NCI-H526 treated with DMSO at 0.1 percent for 48 hours (cell line): ENCODE results near the gene BCAS1.
"Not testable (repeated sequence)": the region's sequence is repeated elsewhere in the genome, so short reads cannot be mapped to it uniquely, and the experiment has no call there.

ENCODE experiments used
- DNase-seq: peaks from one replicate; lab custom pipeline; 2025; lab: John Stamatoyannopoulos, UW

BCAS1 gene

DNA sequence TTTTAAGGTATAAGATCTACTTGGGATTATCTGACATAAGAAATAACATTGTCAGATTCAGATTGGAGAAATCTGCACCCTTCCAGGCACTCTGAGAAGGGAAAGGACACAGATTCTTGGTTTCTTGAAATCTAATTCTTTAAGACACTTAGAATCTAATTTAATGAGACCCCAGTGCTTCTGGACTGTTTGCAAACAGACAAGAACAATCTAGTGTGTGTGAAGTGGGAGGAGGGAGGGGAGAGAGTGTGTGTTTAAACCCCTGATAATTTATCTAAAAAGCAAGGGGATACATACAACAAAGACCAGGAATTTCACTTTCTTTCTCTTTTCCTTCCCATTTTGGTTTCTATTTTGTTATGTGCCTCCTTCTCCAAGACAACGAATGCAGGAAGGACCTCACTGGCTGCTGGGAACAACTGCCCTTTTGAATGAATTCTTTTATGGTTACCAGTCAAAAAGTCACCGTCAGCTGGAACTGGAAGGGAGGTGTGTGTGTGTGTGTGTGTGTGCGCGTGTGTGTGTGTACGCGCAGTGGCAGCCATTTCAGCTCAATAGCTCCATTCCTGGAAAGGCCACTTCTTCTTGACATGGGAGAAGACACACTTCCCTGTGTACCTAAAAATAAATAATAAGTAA is 129.4 kb downstream of the BCAS1 start:
- DNase-seq, result no peak

GRCh38 chr20:53940360-53940702 is 130.1 kb downstream of the BCAS1 start:
- DNase-seq, result no peak

DNA sequence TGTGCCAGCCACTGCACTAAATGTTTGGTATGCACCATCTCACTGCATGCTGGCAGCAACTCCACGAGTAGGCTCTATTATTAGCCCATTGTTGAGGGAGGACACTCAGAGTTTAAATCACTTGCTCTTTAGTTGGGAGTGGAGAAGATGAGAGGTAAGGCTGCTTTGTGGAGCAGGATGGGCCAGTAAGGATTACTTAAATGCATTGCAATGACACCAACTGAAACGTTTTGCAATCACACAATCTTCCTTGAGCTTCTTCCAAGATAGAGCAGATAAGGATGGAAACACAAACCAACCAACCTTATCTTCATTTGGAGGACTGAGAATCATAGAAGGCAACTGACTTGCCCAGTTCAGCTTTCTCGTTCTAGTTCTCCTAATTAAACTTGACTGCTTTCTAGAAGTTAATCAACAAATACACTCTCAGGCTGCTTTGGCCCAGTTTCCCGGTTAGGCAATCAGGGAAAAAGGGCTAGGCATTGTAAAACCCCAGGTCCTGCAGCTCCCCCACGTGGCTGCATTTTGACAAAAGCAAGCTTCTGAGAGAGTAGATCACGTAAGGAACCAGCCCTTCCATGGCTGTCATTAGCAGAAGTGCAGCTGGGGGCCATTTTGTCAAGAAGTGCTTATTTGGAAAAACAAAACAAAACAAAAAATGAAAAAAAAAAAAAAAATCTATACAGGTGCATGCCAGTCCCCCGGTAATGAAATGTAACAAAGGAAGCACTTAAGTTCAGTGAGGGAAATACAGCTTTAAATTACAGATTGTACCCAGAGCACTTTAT is 130.6 kb downstream of the BCAS1 start:
- peak; percentile 82 for DNase-seq

DNA sequence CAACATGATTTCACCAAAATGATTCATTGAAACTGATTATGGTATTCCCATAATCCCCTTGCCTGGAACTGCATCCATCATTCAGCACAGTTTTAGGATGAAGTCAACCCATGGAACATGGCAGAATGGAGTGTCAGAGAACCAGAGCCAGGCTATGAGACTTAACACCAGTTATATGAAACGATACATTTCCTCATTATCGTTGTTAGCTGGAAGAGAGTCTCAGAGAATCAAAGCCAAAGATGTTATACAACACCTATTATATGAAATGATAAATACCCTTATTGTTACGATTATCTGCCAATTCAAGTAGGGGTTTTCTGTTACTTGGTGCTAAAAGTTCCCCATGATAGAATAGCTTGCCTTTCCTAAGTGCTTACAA is 131.2 kb downstream of the BCAS1 start:
- DNase-seq, result no peak

DNA sequence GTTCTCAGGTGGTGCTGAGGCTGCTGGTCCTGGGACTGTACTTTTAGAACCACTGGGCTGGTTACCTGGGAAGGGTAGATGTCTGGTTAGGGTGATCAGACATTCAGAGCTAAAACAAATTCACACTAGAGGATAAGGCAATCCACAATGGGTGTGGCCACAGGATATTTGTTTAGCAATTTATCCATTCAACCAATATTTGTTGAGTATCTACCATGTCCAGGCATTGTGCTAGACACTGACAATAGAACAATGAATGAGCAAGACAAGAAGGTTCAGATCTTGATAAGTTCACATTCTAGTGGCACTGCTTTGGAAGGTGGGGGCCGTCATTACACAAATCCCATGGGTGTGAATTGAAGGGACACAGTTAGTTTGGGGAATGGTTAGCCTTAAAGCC is 131.7 kb downstream of the BCAS1 start:
- no peak for DNase-seq

GRCh38 chr20:53937929-53938367 is 132.4 kb downstream of the BCAS1 start:
- DNase-seq, result no peak

- DNase-seq, result no peak
Measured at GRCh38 chr20:53937339-53937741, 133.1 kb downstream of the BCAS1 start.

DNA sequence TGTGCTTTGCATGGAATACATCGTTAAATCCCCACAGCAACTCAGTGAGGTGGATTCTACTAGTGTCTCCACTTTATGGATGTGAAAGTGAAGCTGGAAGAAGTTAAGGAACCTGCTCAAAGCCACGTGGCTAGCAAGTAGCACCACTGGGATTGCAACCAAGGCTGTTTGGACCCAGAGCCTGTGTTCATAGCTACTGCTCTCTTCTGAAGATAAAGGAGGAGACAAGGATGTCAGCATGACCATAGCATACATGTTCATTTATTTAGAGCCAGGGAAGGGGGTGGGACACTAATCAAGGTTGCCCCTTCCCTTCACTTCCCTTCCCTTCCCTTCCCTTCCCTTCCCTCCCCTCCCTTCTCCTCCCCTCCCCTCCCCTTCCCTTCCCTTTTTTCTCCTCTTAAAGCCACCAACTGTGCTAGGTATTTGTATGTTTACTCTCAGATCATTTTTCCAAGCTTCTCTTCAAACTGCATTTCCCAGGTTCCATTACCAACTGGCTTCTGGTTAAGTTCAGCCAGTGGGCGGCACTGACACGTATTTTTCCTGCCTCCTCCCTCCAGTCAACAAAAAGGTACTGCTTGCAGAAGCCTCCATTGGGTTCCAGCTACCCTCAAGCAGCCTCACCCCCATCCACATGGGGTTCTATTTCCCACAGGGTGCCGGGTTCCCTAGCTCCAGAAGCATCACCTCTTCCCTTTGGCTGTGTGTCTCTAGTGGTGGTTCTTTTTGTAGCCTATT is 134.9 kb downstream of the BCAS1 start:
- DNase-seq, result no peak

DNA sequence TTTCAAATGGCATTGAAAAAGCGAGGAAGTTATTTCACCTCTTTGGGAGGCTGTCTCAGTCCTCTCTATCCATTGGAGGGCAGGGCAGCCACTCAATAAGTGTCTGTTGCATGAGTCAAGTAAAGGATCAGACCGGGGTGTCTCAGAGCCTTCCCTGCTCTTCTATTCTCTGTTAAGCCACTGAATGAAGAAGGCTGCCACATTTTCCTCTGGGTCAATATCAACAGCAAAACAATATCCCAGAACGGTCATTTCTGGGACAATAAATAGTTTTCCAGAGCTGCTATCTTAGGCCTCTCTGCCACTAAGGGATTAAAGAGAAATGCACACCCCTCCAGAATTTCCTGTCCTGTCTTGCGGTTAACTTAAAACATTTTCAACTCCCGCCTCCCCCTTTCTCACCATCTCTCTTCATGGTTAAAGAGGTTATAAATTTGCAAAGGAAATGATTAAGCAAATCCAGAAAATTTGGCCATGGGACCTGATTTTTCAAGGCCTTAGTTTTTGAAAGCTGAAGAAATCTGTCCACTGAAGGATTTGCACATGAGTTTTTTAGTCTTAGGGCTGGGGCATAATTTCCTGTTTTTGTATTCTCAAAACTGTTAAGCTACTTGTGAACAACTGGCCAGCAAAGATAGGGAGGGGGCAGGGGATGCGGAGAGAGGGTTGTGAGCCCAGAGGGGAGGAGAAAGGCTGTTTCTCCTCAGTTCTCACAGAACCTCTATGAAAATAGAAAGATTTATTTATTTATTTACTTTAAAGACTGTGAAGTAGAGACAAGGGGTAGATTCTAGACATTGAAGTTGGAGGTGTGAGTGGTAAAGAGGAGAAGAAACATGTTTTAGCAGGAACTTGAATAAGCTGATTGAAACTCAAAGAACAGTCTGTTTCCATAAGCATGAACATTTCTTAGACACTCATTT is 135.7 kb downstream of the BCAS1 start:
- DNase-seq, result no peak

GRCh38 chr20:53933232-53933846 is 137.1 kb downstream of the BCAS1 start:
- no peak for DNase-seq

DNA sequence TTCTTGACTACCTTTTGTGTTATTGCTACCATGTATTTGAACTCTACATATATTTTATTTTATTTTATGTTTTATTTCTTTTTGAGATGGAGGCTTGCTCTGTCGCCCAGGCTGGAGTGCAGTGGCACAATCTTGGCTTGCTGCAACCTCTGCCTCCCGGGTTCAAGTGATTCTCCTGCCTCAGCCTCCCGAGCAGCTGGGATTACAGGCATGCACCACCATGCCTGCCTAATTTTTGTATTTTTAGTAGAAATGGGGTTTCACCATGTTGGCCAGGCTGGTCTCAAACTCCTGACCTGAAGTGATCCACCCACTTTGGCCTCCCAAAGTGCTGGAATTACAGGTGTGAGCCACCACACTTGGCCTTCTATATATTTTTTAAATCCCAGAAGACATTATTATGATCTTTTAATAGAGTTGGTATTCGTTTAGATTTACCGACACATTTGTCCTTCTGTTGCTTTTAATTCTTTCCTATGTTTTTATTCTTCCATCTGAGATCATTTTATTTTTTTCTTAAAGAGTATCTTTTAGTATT is 137.7 kb downstream of the BCAS1 start:
- DNase-seq, result not testable (repeated sequence)

DNA sequence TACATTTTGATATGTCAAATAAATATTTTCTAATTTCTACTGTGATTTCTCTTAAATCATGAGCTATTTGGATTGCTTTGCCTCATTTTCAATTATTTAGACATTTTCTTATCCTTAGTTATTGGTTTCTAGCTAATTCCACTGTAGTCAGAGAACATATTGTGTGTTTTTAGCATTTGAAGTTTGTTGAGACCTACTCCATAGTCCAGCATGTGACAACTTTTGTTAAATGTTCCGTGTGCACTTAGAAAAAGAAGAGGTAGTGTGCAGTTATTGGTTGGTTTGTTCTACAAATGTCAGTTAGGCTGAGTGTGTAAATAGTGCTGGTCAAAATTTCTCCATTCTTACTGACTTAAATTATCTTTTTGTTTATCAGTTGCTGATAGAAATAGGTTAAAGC is 138.8 kb downstream of the BCAS1 start:
- DNase-seq, result no peak

- DNase-seq, result no peak
Measured at GRCh38 chr20:53930651-53931504, 139.5 kb downstream of the BCAS1 start.

DNA sequence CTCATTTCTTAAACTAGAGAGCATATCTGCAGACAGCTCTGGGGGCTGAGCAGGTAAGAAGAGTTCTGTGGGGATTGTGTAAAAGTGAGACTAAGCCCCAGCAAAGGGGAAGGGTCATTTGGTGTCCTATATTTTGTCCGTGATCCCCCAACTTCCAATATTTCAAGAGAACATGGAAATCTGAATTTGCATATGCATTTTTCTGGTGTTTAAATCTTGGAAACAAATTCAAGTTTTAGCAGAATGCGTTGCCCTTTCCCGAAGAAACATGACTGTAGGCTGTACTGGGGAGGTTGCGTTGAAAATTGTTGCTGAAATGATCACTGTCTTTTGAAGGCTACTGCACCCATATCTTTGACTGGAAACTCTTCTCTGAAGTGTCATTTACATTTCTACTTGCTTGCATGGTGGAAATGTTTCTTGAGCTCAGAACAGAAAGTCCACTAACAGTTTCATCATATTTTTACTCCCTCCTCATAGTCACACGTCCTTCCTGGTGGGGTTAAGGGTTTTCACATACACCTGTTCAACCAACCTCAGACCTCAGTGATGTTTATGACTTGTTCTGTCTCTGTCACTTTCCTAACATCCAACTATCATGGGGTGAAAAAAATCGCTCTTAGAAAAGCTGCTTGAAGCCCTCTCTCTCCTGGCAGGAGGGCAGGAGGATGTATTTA is 140.3 kb downstream of the BCAS1 start:
- DNase-seq, result no peak

DNA sequence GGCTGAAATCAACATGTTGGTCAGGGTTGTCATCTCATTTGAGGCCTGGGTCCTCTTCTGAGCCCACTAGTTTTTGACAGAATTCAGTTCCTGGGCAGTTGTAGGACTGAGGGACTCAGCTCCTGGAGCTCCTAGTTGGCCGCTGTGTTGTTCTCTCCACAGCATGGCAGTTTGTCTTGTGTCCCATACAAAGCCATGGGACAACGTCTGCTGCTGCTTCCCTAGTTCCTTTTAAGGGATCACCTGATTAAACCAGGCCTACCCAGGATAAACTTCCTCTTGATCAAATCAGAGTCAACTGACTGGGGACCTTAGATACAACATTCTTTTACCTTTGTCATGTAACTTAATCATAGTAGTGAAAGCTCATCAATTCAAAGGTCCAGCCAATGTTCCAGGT is 141.0 kb downstream of the BCAS1 start:
- DNase-seq, result no peak

- no peak for DNase-seq
Measured at GRCh38 chr20:53927990-53928389, 142.4 kb downstream of the BCAS1 start.

- DNase-seq, result peak; percentile 90
Measured at GRCh38 chr20:53926428-53927028, 143.9 kb downstream of the BCAS1 start.

- DNase-seq, result no peak
Measured at GRCh38 chr20:53925651-53926401, 144.6 kb downstream of the BCAS1 start.
